DND-41 (cell line): ENCODE data around the gene PTPRN2.

Experiments used
- ATAC-seq: fragments of 200-7000 bp; cut with Tn5 transposase; 3 replicates; pipeline ENCODE4 v1.9.1; 2021; ENCODE audit warnings: low read depth; ENCODE audit not compliant: insufficient read depth
- DNase-seq: peaks from one replicate; pipeline ENCODE4 v3.0.0-alpha.2; 2020
- H2AFZ ChIP-seq: 2 replicates; pipeline ENCODE4 v1.6.0; 2012; ENCODE audit warnings: low read depth, low read length
- H3K27ac ChIP-seq: 2 replicates; pipeline ENCODE4 v1.5.1; 2012; ENCODE audit warnings: low read length, inconsistent platforms
- H3K27me3 ChIP-seq: fragments of 200-600 bp; sonication (generic); 2 replicates; pipeline ENCODE4 v1.6.0; 2012; ENCODE audit warnings: low read length, mild to moderate bottlenecking, inconsistent platforms; ENCODE audit not compliant: insufficient read depth, poor library complexity
- H3K36me3 ChIP-seq: 2 replicates; pipeline ENCODE4 v1.5.1; 2012; ENCODE audit warnings: low read length, inconsistent platforms; ENCODE audit not compliant: insufficient read depth
- H3K4me1 ChIP-seq: 2 replicates; pipeline ENCODE4 v1.5.1; 2012; ENCODE audit warnings: mild to moderate bottlenecking, low read length; ENCODE audit not compliant: insufficient read depth
- H3K4me2 ChIP-seq: 2 replicates; pipeline ENCODE4 v1.6.0; 2012; ENCODE audit warnings: mild to moderate bottlenecking, moderate library complexity, low read length, inconsistent platforms; ENCODE audit not compliant: insufficient read depth
- H3K4me3 ChIP-seq, 2 experiments: fragments of 200-600 bp in 1 of 2; shearing (Covaris generic) in 1 of 2; 2 replicates each; pipeline ENCODE4 v1.5.1; 2012 to 2016; ENCODE audit warnings: inconsistent platforms in 2 of 2, low read length in 2 of 2, mild to moderate bottlenecking in 2 of 2, low read depth in 1 of 2, moderate library complexity in 1 of 2
- H3K79me2 ChIP-seq: 2 replicates; pipeline ENCODE4 v1.6.0; 2012; ENCODE audit warnings: low read length, inconsistent platforms; ENCODE audit not compliant: insufficient read depth
- H3K9ac ChIP-seq: 2 replicates; pipeline ENCODE4 v1.6.0; 2012; ENCODE audit warnings: low read depth, mild to moderate bottlenecking, inconsistent platforms, low read length, moderate library complexity
- H3K9me3 ChIP-seq: 2 replicates; pipeline ENCODE4 v1.5.1; 2012; ENCODE audit warnings: low read length, moderate library complexity, mild to moderate bottlenecking, inconsistent platforms; ENCODE audit not compliant: insufficient read depth, severe bottlenecking
- H4K20me1 ChIP-seq: 2 replicates; pipeline ENCODE4 v1.6.0; 2012; ENCODE audit warnings: low read length; ENCODE audit not compliant: insufficient read depth
- EZH2 ChIP-seq: IDR thresholded peaks from 3 replicates; pipeline ENCODE4 v1.6.1; 2012; ENCODE audit warnings: borderline replicate concordance, low read depth, mild to moderate bottlenecking, moderate library complexity, low read length, inconsistent platforms; ENCODE audit not compliant: severe bottlenecking
- TF ChIP-seq, protein P1 (sequence below): IDR thresholded peaks from 2 replicates; pipeline ENCODE4 v1.5.1; 2012; ENCODE audit warnings: borderline replicate concordance, low read length, moderate library complexity, mild to moderate bottlenecking; ENCODE audit not compliant: poor library complexity, severe bottlenecking; ENCODE audit errors: extremely low read depth

Gene PTPRN2

DNA sequence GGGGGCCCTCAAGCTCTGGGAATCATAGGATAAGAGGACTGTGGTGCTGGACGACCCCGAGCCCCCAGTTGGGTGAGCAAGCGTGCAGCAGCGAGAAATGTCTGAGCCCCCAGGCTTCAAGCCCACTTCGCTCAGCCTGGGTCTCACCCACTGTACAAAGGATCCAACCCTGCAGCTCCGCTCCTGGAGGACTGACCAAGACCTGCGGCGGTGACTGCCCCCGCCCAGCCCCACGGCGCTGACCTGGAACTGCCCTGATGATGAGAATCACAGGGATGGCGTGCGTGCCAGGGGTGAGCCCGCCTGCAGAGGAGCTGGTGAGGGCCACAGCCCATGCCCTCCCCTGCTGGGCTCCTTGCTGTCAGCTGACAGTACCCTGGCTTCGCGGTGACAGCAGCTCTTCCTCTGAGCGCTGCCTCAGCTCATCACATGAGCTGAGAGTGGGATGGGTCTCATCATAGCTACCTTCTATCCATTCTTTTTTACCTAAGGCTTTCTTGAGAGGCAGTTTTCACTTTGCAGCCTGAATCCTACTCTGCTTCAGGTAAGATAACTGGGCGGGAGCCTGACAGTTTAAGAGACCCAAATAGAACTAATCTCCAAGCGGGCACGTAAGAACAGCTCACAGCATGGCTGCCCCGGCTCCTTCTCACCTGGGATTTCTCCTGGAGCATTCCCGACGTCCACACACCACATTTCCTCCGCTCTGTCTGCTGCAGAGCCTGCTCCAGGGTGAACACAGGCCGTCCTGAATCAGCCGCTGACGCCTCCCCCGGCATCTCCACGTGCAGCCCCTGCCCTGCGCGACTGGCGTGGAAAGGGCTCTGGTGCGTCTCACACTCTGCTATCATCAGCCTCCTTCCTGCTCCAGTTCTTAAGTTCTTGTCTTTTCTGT is 329.9 kb downstream of the PTPRN2 start:
- H3K27ac ChIP-seq: no peak overlapping the region
- H3K27me3 ChIP-seq: no peaks in the 10 kb centered on the region
- H3K4me3 ChIP-seq: no peak overlapping the region
- peaks cover 3% of the 10 kb centered on the region for H3K9me3 ChIP-seq
- no peaks in the 10 kb centered on the region for H4K20me1 ChIP-seq
- H3K4me1 ChIP-seq: no peaks in the 10 kb centered on the region
- no peak overlapping the region for H3K9ac ChIP-seq
- H3K36me3 ChIP-seq: no peaks in the 10 kb centered on the region
- ATAC-seq (no peak), DNase-seq (no peak)
- H3K4me2 ChIP-seq: no peak overlapping the region
- H2AFZ ChIP-seq: no peak overlapping the region
- H3K79me2 ChIP-seq: no peaks in the 10 kb centered on the region
- no peak for TF ChIP-seq EZH2
- TF ChIP-seq, protein P1, sequence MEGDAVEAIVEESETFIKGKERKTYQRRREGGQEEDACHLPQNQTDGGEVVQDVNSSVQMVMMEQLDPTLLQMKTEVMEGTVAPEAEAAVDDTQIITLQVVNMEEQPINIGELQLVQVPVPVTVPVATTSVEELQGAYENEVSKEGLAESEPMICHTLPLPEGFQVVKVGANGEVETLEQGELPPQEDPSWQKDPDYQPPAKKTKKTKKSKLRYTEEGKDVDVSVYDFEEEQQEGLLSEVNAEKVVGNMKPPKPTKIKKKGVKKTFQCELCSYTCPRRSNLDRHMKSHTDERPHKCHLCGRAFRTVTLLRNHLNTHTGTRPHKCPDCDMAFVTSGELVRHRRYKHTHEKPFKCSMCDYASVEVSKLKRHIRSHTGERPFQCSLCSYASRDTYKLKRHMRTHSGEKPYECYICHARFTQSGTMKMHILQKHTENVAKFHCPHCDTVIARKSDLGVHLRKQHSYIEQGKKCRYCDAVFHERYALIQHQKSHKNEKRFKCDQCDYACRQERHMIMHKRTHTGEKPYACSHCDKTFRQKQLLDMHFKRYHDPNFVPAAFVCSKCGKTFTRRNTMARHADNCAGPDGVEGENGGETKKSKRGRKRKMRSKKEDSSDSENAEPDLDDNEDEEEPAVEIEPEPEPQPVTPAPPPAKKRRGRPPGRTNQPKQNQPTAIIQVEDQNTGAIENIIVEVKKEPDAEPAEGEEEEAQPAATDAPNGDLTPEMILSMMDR: no peak

DNA sequence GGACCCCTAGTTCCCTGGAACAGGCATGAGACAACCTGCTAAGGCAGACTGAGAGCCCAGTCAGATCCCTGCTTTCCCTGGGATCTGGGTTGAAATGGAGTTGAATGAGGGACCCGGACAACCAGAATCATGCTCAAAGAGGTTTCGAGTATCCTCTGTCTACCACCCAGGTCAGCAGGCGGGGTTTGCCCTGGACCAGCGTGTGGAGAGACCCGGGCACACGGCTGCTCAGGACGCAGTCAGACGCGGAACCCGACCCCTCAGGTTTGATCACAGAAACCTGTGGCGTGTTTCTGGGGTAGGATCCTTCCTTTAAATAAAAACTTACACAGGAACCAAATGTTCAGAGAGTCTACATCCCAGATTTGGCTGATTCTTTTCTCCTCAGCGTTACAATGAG is 330.6 kb downstream of the PTPRN2 start:
- Histone ChIP-seq H3K36me3 (no peaks in the 10 kb centered on the region), H3K4me3 (no peak overlapping the region), H4K20me1 (no peaks in the 10 kb centered on the region), H2AFZ (no peak overlapping the region), H3K79me2 (no peaks in the 10 kb centered on the region), H3K4me1 (no peaks in the 10 kb centered on the region), H3K27me3 (no peaks in the 10 kb centered on the region), H3K9me3 (no peaks in the 10 kb centered on the region), H3K27ac (no peak overlapping the region), H3K9ac (no peak overlapping the region), H3K4me2 (no peak overlapping the region)
- ATAC-seq (no peak), DNase-seq (no peak)
- no peak for TF ChIP-seq EZH2
- TF ChIP-seq, protein P1: no peak

DNA sequence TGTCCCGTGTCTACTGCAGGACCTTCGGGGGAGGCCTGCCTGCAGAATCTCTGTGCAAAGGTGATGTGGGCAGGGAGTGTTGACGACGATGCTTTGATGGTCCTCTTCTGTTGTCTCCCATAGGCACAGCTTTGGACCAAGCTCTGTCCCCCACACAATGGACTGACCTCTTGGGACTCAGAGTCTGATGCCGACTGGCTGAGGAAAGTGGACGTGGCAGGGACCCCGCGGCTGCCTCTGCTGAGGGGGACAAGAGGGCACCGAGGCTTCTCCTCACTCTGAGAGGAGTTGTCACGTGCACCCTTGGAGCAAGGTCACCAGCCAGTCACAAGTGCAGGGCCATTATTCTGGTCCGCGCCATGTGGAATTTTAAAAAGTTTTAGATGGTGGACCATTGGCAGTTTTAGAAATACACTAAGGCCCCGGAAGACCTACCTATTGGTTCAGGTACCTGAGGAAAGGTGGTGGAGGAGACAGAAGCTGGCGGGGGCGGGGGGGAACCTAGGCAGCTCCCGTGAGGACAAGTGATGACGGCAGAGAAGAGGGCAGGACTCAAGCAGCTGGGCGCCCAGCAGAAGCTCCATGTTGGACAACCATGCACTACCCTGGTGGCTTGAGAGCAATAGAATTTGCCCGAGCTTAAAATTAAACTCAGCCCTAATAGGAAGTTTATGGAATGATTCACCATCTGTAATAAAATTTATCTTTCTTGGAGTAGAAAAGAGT is 331.4 kb downstream of the PTPRN2 start:
- no peak overlapping the region for H3K4me2 ChIP-seq
- no peaks in the 10 kb centered on the region for H4K20me1 ChIP-seq
- H2AFZ ChIP-seq: no peak overlapping the region
- no peak overlapping the region for H3K9ac ChIP-seq
- no peaks in the 10 kb centered on the region for H3K27me3 ChIP-seq
- ATAC-seq (no peak), DNase-seq (no peak)
- no peaks in the 10 kb centered on the region for H3K4me1 ChIP-seq
- no peaks in the 10 kb centered on the region for H3K79me2 ChIP-seq
- no peak overlapping the region for H3K4me3 ChIP-seq
- no peak for TF ChIP-seq EZH2
- TF ChIP-seq, protein P1: no peak
- H3K27ac ChIP-seq: no peak overlapping the region
- no peaks in the 10 kb centered on the region for H3K9me3 ChIP-seq
- H3K36me3 ChIP-seq: no peaks in the 10 kb centered on the region
